Karpas-422 (cell line): ENCODE results near the gene KCTD11. TPM values are rescaled to one million over a fixed set of nuclear protein-coding genes. Genes with fewer than 3 reads are reported as not detected.
A peak's percentile ranks its signal among the peaks of the same experiment; 100 is the strongest.

Experiments
- DNase-seq: peaks from one replicate; pipeline ENCODE4 v3.0.0-alpha.2; 2015
- H2AFZ ChIP-seq: fragments of 200-600 bp; sonication (generic); 2 replicates; pipeline ENCODE4 v1.6.1; 2014; ENCODE audit warnings: antibody characterized with exemption, low read length, mixed read lengths
- H3K27ac ChIP-seq: fragments of 200-600 bp; sonication (generic); 2 replicates; pipeline ENCODE4 v1.5.1; 2014; ENCODE audit warnings: mild to moderate bottlenecking, low read length, moderate library complexity
- H3K27me3 ChIP-seq: fragments of 200-600 bp; sonication (generic); 2 replicates; pipeline ENCODE4 v1.6.1; 2014; ENCODE audit warnings: low read length, mixed read lengths
- H3K36me3 ChIP-seq: fragments of 200-600 bp; sonication (generic); 2 replicates; pipeline ENCODE4 v1.6.1; 2014; ENCODE audit warnings: low read length, mixed read lengths; ENCODE audit not compliant: insufficient read depth
- H3K4me1 ChIP-seq: fragments of 200-600 bp; sonication (generic); 2 replicates; pipeline ENCODE4 v1.6.1; 2014; ENCODE audit warnings: mild to moderate bottlenecking, low read length, mixed read lengths
- H3K4me2 ChIP-seq: fragments of 200-600 bp; sonication (generic); 2 replicates; pipeline ENCODE4 v1.6.1; 2014; ENCODE audit warnings: low read length, low read depth, mild to moderate bottlenecking; ENCODE audit not compliant: poor library complexity, severe bottlenecking
- H3K4me3 ChIP-seq: fragments of 200-600 bp; sonication (generic); 2 replicates; pipeline ENCODE4 v1.5.1; 2014; ENCODE audit warnings: mild to moderate bottlenecking, antibody characterized with exemption, low read length, mixed read lengths
- H3K79me2 ChIP-seq: fragments of 200-600 bp; sonication (generic); 2 replicates; pipeline ENCODE4 v1.6.1; 2014; ENCODE audit warnings: mild to moderate bottlenecking, low read length, mixed read lengths
- H3K9ac ChIP-seq: fragments of 200-600 bp; sonication (generic); 2 replicates; pipeline ENCODE4 v1.6.0; 2014; ENCODE audit warnings: low read length
- H3K9me2 ChIP-seq: fragments of 200-600 bp; sonication (generic), shearing (Covaris generic); replicated peaks from 2 replicates; pipeline ENCODE4 v1.6.0; 2014; ENCODE audit warnings: mild to moderate bottlenecking, low read length, moderate library complexity; ENCODE audit not compliant: insufficient read depth
- H3K9me3 ChIP-seq: fragments of 300-700, 200-600 bp; sonication (generic); 2 replicates; pipeline ENCODE4 v1.6.1; 2014; ENCODE audit warnings: low read length, mixed read lengths
- H4K20me1 ChIP-seq: fragments of 200-600 bp; sonication (generic); 2 replicates; pipeline ENCODE4 v1.6.1; 2014; ENCODE audit warnings: mild to moderate bottlenecking, antibody characterized with exemption, low read length, low read depth; ENCODE audit not compliant: insufficient read depth
- total RNA-seq: library from RNA; depleted of rRNA; stranded (reverse); fragments of >200 nt; shearing (Covaris generic); gene quantifications from 2 replicates; pipeline ENCODE4 v1.2.3, GENCODE V29; 2014; ENCODE audit warnings: low replicate concordance

The KCTD11 gene
- total RNA-seq, 1 experiment from 2014 or later, result 5.1 TPM

GRCh38 chr17:7382901-7383300, 30.9 kb downstream of the KCTD11 start:
- H3K9ac ChIP-seq, result no peak overlapping the region
- H2AFZ ChIP-seq, result no peak overlapping the region
- H3K36me3 ChIP-seq, result no peaks in the 10 kb centered on the region
- no peak for DNase-seq
- no peak overlapping the region for H3K4me2 ChIP-seq
- H3K9me2 ChIP-seq, result no peaks in the 10 kb centered on the region
- H3K27me3 ChIP-seq, result no peaks in the 10 kb centered on the region
- H3K27ac ChIP-seq, result no peak overlapping the region
- no peaks in the 10 kb centered on the region for H3K79me2 ChIP-seq
- peaks cover 15% of the 10 kb centered on the region for H3K4me1 ChIP-seq
- H3K9me3 ChIP-seq, result 0 out of 2 replicates have a peak, but pooled peaks cover 2% of the 10 kb centered on the region
- H4K20me1 ChIP-seq, result no peaks in the 10 kb centered on the region
- no peak overlapping the region for H3K4me3 ChIP-seq

GRCh38 chr17:7383371-7383741, 31.4 kb downstream of the KCTD11 start:
- Histone ChIP-seq H4K20me1 (no peaks in the 10 kb centered on the region), H3K27me3 (no peaks in the 10 kb centered on the region), H3K9me3 (0 out of 2 replicates have a peak, but pooled peaks cover 2% of the 10 kb centered on the region), H3K9me2 (no peaks in the 10 kb centered on the region), H3K9ac (peak overlapping the region; percentile 72), H3K4me1 (peaks cover 15% of the 10 kb centered on the region), H2AFZ (no peak overlapping the region), H3K4me3 (peak overlapping the region; percentile 72; the same call in 1 of the 2 replicates), H3K4me2 (peak overlapping the region; percentile 88), H3K27ac (no peak overlapping the region), H3K79me2 (no peaks in the 10 kb centered on the region), H3K36me3 (no peaks in the 10 kb centered on the region)
- DNase-seq, result no peak

GRCh38 chr17:7383742-7384488, 32.0 kb downstream of the KCTD11 start:
- Histone ChIP-seq H3K4me3 (peak overlapping the region; percentile 72), H2AFZ (peak overlapping the region; percentile 87; the same call in 1 of the 2 replicates), H3K9ac (peak overlapping the region; percentile 72), H3K27ac (no peak overlapping the region), H3K27me3 (no peaks in the 10 kb centered on the region), H3K4me1 (peaks cover 15% of the 10 kb centered on the region), H3K9me3 (0 out of 2 replicates have a peak, but pooled peaks cover 2% of the 10 kb centered on the region), H3K9me2 (no peaks in the 10 kb centered on the region), H4K20me1 (no peaks in the 10 kb centered on the region), H3K36me3 (no peaks in the 10 kb centered on the region), H3K79me2 (no peaks in the 10 kb centered on the region), H3K4me2 (peak overlapping the region; percentile 88)
- DNase-seq, result peak; percentile 90

- Histone ChIP-seq H3K79me2 (no peaks in the 10 kb centered on the region), H3K27me3 (no peaks in the 10 kb centered on the region), H3K36me3 (no peaks in the 10 kb centered on the region), H3K27ac (no peak overlapping the region), H3K9me2 (no peaks in the 10 kb centered on the region), H2AFZ (peak overlapping the region; percentile 87; the same call in 1 of the 2 replicates), H3K4me2 (peak overlapping the region; percentile 88), H3K9me3 (no peaks in the 10 kb centered on the region), H3K4me1 (peaks cover 15% of the 10 kb centered on the region), H3K4me3 (peak overlapping the region; percentile 72), H4K20me1 (no peaks in the 10 kb centered on the region), H3K9ac (peak overlapping the region; percentile 72)
- no peak for DNase-seq
Observed at GRCh38 chr17:7384489-7385081, 32.6 kb downstream of the KCTD11 start.

GRCh38 chr17:7388856-7389255, 36.9 kb downstream of the KCTD11 start:
- peaks cover 17% of the 10 kb centered on the region for H3K4me1 ChIP-seq
- no peak overlapping the region for H3K27ac ChIP-seq
- no peak for DNase-seq

GRCh38 chr17:7389924-7390910, 38.3 kb downstream of the KCTD11 start:
- Histone ChIP-seq H3K79me2 (peaks cover 5% of the 10 kb centered on the region; the same call in 1 of the 2 replicates), H3K4me2 (no peak overlapping the region), H3K9ac (no peak overlapping the region), H3K4me1 (peaks cover 14% of the 10 kb centered on the region), H4K20me1 (no peaks in the 10 kb centered on the region), H3K9me2 (no peaks in the 10 kb centered on the region), H3K27me3 (no peaks in the 10 kb centered on the region), H3K4me3 (no peak overlapping the region), H3K27ac (no peak overlapping the region), H3K9me3 (no peaks in the 10 kb centered on the region), H3K36me3 (no peaks in the 10 kb centered on the region), H2AFZ (no peak overlapping the region)
- no peak for DNase-seq

More at GRCh38 chr17:7388856-7389255, 36.9 kb downstream of the KCTD11 start:
- Histone ChIP-seq H3K79me2 (peaks cover 5% of the 10 kb centered on the region; the same call in 1 of the 2 replicates), H3K9me3 (no peaks in the 10 kb centered on the region), H3K9ac (no peak overlapping the region), H3K4me2 (no peak overlapping the region), H3K4me3 (no peak overlapping the region), H3K27me3 (no peaks in the 10 kb centered on the region), H4K20me1 (no peaks in the 10 kb centered on the region), H3K36me3 (no peaks in the 10 kb centered on the region), H2AFZ (no peak overlapping the region), H3K9me2 (no peaks in the 10 kb centered on the region)

GRCh38 chr17:7391307-7391706, 39.3 kb downstream of the KCTD11 start:
- no peaks in the 10 kb centered on the region for H3K9me3 ChIP-seq
- H3K79me2 ChIP-seq, result peaks cover 5% of the 10 kb centered on the region; the same call in 1 of the 2 replicates
- H3K4me2 ChIP-seq, result no peak overlapping the region
- no peak overlapping the region for H3K9ac ChIP-seq
- H3K4me1 ChIP-seq, result peaks cover 14% of the 10 kb centered on the region
- H3K9me2 ChIP-seq, result no peaks in the 10 kb centered on the region
- no peak for DNase-seq
- H3K36me3 ChIP-seq, result no peaks in the 10 kb centered on the region
- H3K27me3 ChIP-seq, result no peaks in the 10 kb centered on the region
- H3K27ac ChIP-seq, result no peak overlapping the region
- no peak overlapping the region for H3K4me3 ChIP-seq
- no peak overlapping the region for H2AFZ ChIP-seq
- no peaks in the 10 kb centered on the region for H4K20me1 ChIP-seq
